GM21447 (cell line): ENCODE data around the gene COPS7B.
"Not testable (repeated sequence)": the region's sequence is repeated elsewhere in the genome, so short reads cannot be mapped to it uniquely, and the experiment has no call there.

Experiments
- ATAC-seq: cut with Tn5 transposase; IDR thresholded peaks from one replicate; pipeline ENCODE4 v1.9.1; 2021; ENCODE audit not compliant: unreplicated experiment

The COPS7B gene

DNA sequence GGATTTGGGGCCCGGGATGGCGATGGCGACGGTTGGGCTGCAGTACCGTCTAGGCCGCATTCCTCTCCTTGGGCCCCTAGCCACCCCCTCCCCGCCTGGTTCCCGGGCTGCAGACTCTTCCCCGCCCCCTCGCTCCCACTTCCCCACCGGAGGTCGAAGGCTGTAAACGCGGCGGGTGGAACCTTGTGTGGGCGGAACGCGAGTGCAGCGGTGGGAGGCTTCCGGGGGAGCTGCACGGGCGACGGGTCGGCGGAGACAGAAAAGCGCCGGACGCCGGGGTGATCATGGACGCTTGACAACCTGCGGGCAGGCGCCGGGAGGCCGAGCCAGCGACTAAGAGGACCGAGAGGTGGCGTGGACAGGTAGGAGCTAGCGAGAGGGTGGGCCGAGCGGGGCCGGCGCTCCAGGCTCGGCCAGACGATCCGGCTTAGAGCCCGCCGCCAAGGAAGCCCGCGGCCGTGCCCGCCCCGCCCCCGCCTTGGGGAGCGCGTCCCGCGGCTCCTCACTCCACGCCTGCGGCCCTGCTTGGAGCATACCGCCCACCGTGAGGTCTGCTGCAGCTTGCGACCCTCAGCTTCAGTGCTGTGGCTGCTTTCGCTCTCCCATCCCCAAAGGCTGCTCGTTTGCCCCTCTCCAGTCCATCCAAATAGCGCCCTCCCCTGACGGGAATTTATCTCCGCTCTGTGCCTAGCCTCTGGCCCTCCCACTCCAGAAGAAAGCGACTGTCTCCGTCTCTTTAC, at the start of gene COPS7B:
Gene COPS7B (plus strand): TSS at position 269 of the 740 bp plus-strand sequence. CDS start 2,126 bp downstream, outside the sequence.
- peak; percentile 48 for ATAC-seq

DNA sequence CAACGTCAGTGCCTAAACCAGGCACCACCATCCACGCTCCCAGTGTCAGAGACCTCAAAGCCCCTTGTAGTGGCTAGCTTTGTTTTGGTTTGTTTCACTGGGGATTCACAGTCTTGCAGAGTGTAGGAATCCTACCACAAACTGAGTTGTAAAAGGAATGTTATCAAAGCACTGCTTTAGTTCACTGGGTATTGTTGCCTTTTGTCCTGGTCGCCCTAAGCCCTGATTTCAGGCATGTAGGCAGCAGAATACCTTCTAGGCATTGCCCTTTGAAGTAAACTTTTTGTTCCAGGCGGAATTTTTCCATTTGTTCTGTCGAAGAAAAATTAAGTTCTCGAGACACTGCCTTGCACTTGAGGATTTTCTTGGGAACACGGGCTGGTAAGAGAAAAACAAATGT, 48.5 kb upstream of the COPS7B start:
- no peak for ATAC-seq

DNA sequence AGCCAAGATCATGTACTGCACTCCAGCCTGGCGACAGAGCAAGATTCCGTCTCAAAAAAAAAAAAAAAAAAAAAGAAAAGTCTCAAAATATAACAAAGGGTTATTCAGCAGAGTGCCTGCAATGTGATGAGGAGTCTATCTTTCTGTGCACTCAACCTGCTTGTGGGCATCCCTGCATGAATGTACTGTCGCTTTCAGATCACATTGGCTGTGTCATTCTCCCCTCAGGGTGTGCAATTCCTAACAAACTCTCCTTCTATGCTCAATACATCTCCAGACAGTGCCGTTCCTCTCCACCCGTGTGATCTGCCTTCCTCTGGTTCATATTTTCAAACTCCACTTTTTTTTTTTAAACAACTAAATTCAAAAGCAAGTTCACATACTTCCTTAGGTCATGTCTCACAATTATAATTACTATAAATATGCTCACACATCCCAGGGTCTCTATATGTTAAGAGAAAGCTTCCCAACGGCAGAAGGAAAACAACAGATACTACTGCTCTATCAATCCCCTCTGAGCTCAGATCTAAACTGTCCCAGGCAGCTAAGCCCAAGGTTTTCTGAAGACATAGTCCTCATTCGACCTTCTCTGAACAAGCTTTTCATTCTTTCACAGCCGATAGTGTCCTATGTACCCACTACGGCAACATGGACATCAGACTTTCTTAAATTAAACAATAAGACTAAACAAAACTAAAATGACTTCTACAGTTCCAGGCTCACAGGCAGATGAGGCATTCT, 42.7 kb upstream of the COPS7B start:
- no peak for ATAC-seq

DNA sequence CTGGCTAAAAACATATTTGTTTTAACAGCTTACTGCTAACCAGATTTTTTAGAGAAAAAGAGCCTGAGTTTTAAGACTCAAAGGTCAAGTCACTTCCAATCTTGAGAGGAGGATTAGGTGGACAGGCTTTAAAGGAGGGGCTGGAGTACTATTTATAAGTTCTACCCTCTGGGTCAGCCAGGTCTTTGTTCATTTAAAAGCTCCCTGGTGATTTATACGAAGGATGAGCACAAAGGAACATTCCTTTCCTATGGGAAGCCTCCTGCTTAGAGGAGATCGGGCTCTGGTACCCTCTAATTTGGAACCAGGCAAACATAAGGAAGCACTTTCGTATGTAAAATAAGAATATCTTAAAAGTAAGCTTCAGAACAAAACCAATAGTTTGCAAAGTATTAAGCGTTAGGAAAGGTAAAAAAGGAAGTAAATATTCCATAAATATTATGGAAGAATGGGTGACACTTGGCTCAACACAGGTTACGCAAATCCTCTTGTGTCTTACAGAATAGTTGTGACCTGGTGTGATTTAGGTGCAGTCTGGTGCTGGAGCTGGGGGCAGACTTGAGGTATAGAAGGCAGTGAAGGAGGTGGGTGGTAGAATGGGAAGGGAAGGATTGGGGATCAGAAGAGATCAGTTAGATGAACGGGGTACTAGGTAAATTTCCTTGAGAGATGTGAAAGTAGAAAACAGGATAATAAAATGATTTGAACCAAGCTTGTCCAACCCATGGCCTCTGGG, 40.8 kb upstream of the COPS7B start:
- no peak for ATAC-seq

GRCh38 chr2:231748153-231748896, 37.9 kb upstream of the COPS7B start:
- ATAC-seq: not testable (repeated sequence)

- not testable (repeated sequence) for ATAC-seq
Observed at GRCh38 chr2:231749016-231749415, 37.2 kb upstream of the COPS7B start.

DNA sequence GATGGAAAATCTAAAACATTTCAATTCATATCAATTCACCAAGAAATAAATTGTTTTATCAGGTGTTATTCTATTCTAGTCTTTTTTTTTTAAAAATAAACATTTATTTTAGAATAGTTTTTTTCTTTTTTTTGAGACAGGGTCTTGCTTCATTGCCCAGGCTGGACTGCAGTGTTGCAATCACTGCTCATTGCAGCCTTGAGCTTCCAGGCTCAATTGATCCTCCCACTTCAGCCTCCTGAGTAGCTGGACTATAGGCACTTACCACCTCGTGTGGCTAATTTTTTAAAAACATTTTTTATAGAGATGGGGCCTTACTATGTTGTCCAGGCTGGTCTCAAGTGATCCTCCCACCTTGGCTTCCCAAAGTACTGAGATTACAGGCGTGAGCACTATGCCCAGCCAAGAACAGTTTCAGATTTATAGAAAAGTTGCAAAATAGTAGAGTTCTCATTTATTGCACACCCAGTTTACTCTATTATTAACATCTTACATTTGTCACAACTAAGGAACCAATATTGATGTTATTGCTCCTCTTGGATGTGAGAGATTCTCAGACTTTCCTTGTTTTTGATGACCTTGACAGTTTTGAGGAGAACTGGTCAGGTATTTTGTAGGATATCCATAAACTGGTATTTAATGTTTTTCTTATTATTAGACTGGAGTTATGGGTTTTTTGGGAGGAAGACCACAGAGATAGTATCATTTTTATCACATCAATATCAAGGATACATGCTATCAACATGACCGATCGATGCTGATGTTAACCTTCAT, 35.0 kb upstream of the COPS7B start:
- no peak for ATAC-seq

- ATAC-seq: no peak
Observed at GRCh38 chr2:231752061-231752460, 34.2 kb upstream of the COPS7B start.

- no peak for ATAC-seq
Observed at GRCh38 chr2:231761735-231762134, 24.5 kb upstream of the COPS7B start.

- no peak for ATAC-seq
Observed at GRCh38 chr2:231764124-231764523, 22.1 kb upstream of the COPS7B start.

- no peak for ATAC-seq
Observed at GRCh38 chr2:231764760-231765159, 21.5 kb upstream of the COPS7B start.

GRCh38 chr2:231765496-231765929, 20.7 kb upstream of the COPS7B start:
- no peak for ATAC-seq

- no peak for ATAC-seq
Observed at GRCh38 chr2:231769170-231770136, 16.8 kb upstream of the COPS7B start.

- no peak for ATAC-seq
Observed at GRCh38 chr2:231780123-231780908, 5.9 kb upstream of the COPS7B start.

GRCh38 chr2:231780909-231781797, 5.1 kb upstream of the COPS7B start, which contains the start of gene PDE6D:
PDE6D (minus strand) TSS chr2:231781282; CDS start chr2:231781114, 168 bp downstream.
- ATAC-seq: peak; percentile 92

DNA sequence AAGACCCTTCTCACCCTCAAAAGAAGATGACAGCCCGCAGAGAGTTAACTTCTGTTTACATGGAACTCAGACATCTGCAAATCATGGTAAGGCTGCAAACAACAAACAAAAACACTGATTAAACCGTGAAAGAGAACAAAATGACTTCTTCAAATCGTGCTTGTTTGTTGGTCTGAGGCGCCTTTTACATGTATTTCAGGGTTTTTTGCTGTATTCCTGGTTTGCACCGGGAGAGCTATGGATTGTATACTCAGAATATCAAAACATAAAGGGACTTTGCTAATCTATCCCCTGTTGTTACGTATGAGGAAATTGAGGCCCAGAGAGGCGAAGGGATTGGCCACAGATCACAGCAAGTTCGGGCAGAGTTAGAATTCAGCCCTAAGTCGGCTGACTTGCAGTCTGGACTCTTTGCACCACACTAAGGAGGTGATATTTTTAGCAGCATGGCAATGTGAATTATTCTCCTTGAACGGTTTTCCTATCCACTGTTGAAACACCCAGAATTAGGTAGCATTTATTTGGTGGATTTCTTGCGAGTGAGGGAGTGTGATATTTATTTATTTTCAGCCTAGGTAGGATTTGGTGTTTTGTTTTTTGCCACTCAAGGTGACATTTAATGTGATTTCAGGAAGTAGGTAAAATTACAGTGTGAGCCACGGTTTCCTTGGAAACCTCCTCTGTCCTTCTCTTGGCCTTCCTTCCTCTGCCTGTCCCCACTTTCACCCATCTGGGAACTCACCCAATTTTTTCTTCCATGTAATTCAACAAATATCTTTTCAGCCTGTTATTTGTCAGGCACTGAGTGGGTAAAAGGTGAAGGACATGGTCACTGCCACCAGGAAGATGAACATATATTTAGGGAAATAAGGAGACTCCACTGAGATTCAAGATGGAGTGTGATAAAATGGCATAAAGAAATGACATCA, 4.2 kb upstream of the COPS7B start:
- ATAC-seq: no peak
